Loucy (cell line): ENCODE results near the gene PPFIA1.

Experiments used
- EZH2phosphoT487 ChIP-seq: fragments of 200-600 bp; IDR thresholded peaks from 2 replicates; pipeline ENCODE4 v1.6.1; 2018; ENCODE audit warnings: antibody characterized with exemption, mild to moderate bottlenecking, moderate library complexity, borderline replicate concordance
- TF ChIP-seq, protein P1 (sequence below): fragments of 200-600 bp; sonication (generic); conservative IDR thresholded peaks from 2 replicates; pipeline ENCODE4 v1.5.1; 2014; ENCODE audit warnings: mild to moderate bottlenecking, antibody characterized with exemption, low read length

DNA sequence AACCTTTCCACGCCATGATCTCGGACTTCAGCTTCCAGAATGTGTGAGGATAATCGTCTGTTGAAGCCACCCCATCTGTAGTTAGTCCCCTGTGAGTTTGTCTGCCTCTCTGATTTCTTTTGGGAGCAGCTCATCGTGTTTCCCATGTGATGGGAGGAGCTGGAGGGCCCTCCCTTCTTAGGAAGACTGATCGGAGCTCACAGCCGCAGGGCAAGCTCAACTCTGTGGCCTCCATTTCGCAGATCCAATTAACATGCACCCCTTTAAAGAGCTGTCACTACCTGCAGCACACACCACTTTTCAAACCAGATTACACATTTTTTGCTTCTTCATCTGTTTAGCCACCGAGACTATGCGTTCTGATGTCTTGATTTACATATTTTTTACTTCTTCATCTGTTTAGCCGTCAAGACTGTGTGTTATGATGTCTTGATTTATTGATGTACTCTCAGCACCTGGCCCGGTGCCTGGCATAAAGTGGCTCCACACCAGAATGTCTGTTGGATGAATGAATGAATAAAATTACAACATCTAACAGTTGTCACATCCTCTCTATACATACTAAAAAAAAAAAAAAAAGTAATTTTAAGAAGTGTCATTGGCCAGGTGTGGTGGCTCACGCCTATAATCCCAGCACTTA, 14.9 kb upstream of the PPFIA1 start:
- TF ChIP-seq, protein P1, sequence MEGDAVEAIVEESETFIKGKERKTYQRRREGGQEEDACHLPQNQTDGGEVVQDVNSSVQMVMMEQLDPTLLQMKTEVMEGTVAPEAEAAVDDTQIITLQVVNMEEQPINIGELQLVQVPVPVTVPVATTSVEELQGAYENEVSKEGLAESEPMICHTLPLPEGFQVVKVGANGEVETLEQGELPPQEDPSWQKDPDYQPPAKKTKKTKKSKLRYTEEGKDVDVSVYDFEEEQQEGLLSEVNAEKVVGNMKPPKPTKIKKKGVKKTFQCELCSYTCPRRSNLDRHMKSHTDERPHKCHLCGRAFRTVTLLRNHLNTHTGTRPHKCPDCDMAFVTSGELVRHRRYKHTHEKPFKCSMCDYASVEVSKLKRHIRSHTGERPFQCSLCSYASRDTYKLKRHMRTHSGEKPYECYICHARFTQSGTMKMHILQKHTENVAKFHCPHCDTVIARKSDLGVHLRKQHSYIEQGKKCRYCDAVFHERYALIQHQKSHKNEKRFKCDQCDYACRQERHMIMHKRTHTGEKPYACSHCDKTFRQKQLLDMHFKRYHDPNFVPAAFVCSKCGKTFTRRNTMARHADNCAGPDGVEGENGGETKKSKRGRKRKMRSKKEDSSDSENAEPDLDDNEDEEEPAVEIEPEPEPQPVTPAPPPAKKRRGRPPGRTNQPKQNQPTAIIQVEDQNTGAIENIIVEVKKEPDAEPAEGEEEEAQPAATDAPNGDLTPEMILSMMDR: no peak
- TF ChIP-seq EZH2phosphoT487: no peak
